Measurements from ENCODE around the gene TOMT.
"Not testable (repeated sequence)": the region's sequence is repeated elsewhere in the genome, so short reads cannot be mapped to it uniquely, and the experiment has no call there.

TOMT gene

GRCh38 chr11:72150882-72151281, 45.2 kb downstream of the TOMT start:
- DNase-seq (ENCODE audit: insufficient read length, low spot score): no peak
- no peak for TF ChIP-seq CTCF (IDR thresholded peaks at IDR 0.05; ENCODE audit: insufficient read depth, missing control alignments)
- no peak for FAIRE-seq

- DNase-seq (ENCODE audit: insufficient read length, low spot score); FAIRE-seq: not testable (repeated sequence)
Observed at GRCh38 chr11:72153874-72154273, 48.1 kb downstream of the TOMT start.

DNA sequence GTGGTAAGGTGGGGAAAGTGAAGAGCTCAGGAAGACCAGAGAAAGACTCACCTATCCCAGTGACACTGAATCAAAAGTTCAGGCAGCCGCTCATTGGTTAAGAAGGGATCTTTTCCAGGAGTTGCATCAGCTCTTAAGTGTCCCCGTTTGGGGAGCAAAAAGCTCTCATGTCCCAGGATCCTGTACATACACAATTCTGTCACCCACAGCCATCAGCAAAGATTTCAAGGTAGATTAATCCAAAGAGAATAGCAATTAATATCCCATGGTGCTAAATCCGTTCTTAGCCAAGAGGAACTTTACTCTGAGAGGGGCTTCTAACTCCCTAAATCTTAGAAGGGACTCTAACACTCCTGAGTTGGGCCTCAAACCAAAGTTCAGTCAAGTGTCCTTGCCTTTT, 49.1 kb downstream of the TOMT start:
- TF ChIP-seq CTCF (IDR thresholded peaks at IDR 0.05; ENCODE audit: insufficient read depth, missing control alignments): no peak
- DNase-seq (ENCODE audit: insufficient read length, low spot score) (no peak), FAIRE-seq (no peak)

DNA sequence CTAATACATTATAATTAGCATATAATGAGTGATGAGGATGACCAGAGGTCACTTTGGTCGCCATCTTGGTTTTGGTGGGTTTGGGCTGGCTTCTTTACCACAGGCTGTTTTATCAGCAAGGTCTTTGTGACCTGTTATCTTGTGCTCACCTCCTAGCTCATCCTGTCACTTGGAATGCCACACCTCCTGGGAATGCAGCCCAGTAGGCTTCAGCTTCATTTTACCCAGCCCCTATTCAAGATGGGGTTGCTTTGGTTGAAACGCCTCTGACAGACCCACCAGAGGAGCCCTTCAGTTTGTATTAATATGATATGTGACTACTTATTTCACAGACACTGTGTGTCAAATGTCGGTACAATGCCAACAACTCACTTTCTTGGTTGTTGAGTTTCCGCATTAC, 50.0 kb downstream of the TOMT start:
- no peak for FAIRE-seq
- TF ChIP-seq CTCF (IDR thresholded peaks at IDR 0.05; ENCODE audit: insufficient read depth, missing control alignments): no peak

DNA sequence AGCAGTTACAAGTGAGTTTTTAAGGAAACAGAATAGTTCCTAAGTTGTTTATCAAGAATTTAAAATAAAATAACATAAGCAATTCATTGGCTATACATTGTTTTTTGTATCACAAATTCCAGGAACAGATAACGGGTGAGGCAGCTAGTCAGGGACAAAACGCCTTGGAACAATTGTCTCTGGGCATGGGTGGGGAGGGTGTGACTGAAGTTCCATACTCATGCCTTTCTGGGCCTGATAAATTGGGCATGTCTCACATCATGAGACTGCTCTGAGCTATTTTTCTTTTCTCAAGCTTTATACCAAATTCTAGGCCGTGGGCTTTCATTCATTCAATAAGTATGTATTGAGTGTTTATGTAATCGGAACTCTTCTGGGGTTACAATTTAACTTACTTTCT, 51.4 kb downstream of the TOMT start:
- DNase-seq (ENCODE audit: insufficient read length, low spot score): no peak
- no peak for FAIRE-seq
- no peak for TF ChIP-seq CTCF (IDR thresholded peaks at IDR 0.05; ENCODE audit: insufficient read depth, missing control alignments)

More for the DNA sequence above, 50.0 kb downstream of the TOMT start:
- no peak for DNase-seq (ENCODE audit: insufficient read length, low spot score)

All from D721Med (cell line).